Glomerular endothelial cell (primary cell): Measurements from ENCODE around the gene CCR1. TPM values are rescaled to one million over a fixed set of nuclear protein-coding genes. Genes with fewer than 3 reads are reported as not detected.
"Not testable (repeated sequence)": the region's sequence is repeated elsewhere in the genome, so short reads cannot be mapped to it uniquely, and the experiment has no call there.

ENCODE experiments used
- DNase-seq: peaks from one replicate; pipeline ENCODE4 v3.0.0-alpha.2; 2011; ENCODE audit warnings: low read depth, low spot score; ENCODE audit errors: extremely low read depth
- total RNA-seq: library from RNA; depleted of rRNA; stranded (reverse); fragments of >200 nt; gene quantifications from 2 replicates; pipeline ENCODE4 v1.2.3, GENCODE V29; 2015

CCR1 gene
- total RNA-seq, 1 donor from 2014 or later: not detected

DNA sequence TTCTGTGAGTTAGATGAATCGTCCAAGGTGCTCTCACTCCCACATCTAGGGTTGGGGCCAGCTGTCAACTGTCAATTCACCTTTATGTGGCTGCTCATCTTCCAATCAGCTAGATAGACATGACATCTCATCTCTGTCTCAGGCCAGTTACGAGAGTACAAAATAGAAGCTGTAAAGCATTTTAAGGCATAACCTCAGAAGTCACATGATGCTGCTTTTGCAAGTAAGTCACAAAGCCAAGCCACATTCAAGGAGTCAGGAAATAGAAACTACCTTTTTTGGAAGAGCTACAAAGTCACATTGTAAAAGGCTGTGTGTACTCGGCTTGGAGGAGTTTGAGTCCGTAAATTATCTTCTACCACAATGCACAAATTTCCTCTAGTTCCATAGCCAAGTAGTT, 5.1 kb upstream of the CCR1 start:
- no peak for DNase-seq

DNA sequence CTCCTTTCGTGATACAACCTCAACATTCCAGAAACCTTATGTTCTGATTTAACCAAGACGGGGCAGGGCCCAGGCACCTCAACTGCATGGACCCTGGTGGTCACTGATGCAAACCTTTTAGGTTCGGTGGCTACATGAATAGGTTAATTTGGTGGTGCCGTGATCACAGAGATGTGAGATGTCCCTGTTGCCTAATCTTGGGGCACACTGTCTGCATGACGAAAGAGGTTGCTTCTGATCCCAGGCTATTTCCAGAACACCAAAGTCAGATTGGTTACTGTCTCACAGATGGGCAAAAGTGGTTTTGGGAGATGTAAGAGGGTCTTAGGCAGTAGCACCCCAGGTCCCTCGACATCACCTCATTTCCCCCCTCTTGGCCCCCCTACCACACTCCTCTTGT, 4.0 kb upstream of the CCR1 start:
- no peak for DNase-seq

DNA sequence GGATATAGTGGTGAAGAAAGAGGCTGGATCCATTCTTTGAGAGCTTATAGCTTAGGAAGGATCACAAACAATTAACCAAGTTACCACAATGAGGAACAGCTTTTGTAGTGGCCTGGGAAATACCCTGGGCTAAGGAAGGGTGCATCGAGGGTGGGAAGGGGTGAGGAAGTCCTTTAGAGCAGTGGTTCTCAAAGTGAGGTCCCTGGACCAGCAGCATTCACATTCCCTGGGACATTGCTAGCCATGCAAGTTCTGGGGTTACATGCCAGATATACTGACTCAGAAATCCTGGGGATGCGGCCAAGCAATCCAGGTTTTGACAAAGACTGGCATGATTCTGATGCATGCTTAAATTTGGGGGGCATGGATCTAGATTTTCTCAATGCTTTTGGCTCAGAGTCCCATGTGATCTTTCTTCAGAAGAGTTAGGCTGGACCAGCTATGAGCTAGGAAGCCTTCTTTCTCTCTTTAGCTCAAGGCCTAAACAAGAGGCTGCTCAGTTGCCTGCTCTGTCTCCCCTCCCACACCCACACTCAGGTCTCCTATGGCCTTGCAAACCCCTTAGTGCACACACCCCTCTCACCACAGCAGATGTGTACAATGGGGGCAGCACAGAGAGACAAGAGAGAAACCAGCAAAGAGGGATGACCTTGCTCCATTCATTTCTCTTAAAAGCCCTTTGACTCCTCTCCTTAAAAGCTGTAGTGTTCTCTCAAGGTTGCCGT, 1.8 kb upstream of the CCR1 start:
- no peak for DNase-seq

DNA sequence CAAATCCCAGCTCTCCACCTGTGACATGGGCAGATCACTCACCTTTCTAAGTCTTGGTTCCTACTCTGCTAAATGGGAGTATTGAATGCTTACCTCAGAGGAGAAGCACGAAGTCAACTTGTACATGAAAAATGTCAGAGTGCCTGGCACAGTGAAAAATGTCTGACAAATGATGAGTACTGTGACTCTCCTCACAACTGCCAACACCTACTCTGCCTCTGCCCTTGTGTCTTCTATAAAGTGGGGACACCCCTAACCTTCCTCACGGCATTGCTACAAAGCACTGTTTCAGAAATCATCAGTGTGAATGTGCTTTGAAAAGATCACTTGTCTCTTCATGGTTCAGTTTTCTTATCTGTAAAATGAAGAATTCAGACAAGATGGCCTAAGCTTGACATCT, 940 bp upstream of the CCR1 start:
- no peak for DNase-seq

DNA sequence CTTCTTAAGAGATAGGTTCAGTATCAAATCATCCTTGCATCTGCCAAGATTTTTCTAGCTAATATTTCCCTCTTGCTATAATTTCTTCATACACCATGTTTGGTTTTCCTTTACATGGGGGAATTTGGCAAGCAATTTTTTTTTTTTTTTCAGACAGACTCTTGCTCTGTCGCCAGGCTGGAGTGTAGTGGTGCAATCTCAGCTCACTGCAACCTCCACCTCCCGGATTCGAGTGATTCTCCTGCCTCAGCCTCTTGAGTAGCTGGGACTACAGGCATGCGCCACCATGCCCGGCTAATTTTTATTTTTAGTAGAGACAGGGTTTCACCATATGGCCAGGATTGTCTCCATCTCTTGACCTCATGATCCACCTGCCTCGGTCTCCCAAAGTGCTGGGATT, 599 bp downstream of the CCR1 start:
- DNase-seq: not testable (repeated sequence)

DNA sequence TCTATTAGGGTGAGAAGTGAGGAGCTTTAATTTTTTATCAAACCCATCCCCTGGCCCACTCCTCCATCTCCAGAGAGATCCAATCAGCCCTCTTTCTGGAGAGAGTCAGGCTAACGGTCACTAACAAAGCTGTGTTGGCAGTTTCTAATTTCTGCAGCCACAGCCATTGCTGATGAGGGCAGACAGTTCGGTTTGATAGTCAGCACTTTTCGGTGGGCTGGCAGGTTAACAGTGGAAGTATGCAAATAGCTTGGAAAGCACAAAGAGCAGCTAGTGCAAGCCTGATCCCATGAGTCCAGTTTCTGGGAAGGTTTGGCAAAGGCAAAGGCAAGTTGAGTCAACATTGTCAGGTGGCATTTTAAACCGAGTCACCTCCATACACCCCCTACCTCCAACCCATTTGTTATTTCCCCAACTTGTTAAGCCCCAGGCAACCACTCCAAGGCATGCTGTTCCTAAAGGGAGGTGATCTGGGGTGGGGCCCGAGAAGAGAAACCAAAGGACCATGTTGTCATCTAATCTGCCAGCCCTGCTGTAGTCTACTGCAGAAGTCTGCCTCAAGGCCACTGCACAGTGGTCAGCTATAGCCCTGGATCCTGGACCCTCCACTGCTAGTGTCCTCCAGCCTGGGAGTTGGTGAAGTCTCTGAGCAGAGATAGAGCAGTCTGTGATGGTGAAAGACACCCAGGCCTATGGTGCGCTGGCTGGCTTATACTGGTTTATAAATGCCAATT, 1.7 kb downstream of the CCR1 start:
- no peak for DNase-seq

DNA sequence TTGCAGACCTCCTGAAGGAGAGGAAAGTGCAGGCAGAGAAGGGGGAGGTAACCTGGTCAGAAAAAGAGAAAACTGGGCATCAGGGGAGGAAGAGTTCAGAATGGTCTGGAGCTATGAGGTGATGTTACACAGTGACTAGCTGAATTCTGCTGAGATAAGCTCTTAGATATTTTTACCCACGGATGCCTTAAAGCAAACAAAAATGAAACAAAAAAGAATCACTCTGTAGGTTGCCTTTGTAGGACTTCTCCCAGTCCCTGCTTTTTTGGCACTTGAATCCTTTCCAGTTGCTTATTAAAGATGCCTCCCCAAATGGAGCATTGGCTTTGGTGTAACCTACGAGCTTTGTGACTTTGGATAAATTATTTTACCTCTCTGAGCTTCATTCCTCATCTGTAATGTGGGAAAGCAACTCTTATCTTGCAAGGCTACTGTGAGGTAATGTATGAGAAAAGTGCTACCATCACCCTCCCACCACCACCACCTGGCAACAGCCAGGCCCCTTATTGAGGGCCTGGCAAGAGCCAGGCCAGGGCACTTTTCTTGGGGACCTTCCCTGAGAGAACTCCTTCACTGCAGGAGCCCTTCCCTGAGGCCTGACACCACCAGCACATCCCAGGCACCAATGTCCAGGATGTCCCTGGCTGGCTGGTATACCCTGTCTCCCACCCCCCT, 2.7 kb downstream of the CCR1 start:
- no peak for DNase-seq

DNA sequence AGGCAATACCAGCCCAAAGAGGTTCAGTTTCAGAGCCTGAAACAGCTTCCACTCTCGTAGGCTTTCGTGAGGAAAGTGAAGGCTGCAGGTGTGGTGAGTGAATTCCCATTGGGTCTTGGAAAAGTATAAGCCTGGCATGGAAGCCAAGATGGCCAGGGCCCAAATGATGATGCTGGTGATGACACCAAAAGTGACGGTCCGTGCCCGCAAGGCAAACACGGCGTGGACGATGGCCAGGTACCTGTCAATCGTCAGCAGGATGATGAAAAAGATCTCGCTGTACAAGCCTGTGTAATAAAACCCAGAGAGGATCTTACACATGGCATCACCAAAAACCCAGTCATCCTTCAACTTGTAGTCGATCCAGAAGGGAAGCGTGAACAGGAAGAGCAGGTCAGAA, 4.4 kb downstream of the CCR1 start:
- DNase-seq: no peak

DNA sequence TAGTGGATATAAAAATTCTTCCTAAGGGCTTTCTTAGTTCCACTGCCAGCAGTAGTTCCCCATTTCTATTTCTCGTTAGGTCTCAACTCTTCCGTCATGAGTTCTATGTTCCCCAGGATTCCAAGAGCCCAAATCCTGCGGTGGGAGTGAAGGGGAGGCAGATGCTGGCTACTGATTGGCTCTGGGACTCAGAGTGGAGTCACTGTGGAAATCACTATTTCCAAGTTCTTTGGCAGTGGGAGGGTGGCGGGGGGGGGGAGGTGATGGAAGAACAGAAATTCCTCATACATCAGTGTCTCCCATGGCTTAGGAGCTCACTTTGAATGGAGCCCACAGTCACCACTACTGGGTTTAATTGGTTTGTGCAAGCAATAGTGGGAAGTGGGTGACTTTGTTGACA, 5.6 kb downstream of the CCR1 start:
- DNase-seq: no peak

DNA sequence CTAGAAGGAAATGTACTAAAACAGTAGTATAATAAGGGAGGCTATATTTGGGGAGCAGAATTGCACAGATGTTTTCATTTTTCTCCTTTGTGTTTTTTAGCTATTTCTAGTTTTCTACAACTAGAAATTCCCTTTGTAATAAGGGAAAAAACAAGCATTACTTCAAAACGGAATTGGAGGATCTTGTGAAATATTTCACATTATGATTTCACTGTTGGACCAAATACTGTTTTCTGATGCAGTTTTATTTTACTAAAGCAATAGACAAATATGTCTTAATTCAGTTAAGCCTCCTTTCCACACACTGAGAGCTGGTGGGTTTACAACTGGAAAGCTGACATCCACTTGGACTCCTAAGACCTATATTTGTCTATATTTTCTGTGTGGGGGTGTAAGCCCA, 7.3 kb downstream of the CCR1 start:
- DNase-seq: no peak

DNA sequence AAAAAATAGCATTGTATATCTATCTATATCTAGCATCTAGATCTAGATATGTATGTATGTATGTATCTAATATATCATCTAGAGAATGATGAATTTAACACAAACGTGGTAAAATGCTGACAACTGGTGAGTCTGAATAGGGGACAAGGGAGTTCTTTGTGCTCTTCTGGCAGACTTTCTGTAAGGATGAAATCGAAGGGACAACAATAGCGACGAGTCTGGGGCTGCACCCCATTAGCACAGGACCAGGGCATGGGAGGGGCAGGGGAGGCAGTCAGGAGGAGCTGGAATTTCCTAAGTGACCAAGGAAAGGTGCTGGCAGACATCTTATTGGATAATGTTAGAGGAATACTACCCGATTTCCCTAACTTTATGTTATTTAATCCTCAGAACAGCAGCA, 7.9 kb downstream of the CCR1 start:
- no peak for DNase-seq

DNA sequence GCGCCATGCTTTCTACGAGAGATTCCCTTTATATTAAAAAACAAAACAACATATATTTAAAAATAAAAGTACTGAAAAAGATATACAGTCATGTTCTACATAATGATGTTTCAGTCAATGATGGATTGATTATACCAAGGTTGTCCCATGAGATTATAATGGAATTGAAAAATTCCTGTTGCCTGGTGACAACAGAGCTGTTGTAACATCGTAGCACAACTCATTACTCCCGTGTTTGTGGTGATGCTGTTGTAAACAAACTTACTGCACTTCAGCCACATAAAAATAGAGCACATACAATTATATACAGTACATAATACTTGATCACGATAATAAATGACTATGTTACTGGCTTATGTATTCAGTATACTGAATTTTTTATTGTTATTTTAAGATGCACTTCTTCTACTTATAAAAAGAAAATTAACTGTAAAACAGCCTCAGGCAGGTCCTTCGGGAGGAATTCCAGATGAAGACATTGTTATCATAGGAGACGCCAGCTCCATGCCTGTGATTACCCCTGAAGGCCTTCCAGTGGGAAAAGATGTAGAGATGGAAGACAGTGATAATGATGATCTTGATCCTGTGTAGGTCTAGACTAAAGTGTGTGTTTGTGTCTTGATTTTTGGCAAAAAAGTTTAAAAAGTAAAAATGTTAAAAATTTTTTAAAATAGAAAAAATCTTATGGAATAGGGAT, 11.7 kb downstream of the CCR1 start:
- DNase-seq: no peak

DNA sequence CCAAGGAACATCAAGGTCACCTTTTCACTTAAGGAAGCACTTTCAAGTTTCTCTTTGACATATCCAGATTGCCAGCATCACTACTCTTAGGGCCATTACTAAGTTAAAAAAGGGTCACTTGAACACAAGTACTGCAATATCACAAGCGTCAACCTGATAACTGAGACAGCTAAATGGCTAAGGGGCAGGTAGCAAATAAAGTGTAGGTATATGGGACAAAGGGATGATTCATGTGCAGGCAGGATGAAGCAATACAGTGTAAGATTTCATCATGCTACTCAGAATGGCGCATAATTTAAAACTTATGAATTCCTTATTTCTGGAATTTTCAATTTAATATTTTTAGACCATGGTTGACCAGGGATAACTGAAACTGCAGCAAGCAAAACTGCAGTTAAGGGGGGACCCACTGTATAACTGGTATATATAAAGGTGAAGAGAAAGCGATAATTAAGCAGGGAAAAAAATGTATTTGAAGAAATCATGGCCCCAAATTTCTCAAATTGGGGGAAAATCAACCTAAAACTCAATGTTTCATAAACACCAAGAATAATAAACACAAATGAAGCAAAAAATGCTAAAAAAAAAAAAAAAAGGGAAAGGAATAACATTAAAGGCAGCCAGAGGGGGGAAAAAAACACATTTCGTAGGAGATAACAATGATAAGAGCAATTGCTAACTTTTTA, 13.1 kb downstream of the CCR1 start:
- DNase-seq: no peak

DNA sequence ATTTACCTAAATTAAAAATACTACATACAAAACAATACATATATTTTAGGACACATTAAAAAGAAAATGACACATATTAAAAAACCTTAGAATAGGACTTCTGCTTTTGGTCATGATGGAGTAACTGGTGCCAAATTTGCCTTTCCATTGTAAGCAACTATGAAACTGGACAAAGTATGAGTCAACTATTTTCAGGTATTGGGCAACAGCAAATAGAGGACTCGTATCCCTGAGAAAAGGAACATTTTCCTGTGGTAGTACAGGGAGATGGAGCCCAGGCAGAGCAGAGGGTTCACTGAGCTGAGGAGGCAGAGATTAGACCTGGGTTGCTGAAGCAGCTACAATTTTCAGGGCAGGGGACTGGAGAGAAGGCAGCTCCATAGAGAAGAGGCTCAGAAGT, 14.7 kb downstream of the CCR1 start:
- no peak for DNase-seq

DNA sequence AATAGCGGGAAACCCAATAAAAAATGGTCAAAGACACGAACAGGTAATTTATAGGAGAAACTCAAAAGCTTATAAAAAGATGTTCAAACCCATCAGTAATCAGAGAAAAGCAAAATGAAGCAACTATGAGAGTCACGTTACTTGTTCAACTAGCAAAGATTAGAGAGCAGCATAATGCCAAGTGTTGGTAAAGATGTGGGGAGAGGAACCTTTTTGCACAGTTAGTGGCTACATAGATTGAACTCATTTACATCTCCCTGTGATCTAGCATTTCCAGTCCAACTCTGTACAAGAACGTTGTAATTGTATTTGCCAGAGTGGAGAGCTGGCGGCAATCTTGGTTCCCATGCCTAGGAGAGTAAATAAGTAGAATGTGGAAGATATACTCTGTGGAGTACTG, 15.2 kb downstream of the CCR1 start:
- no peak for DNase-seq

DNA sequence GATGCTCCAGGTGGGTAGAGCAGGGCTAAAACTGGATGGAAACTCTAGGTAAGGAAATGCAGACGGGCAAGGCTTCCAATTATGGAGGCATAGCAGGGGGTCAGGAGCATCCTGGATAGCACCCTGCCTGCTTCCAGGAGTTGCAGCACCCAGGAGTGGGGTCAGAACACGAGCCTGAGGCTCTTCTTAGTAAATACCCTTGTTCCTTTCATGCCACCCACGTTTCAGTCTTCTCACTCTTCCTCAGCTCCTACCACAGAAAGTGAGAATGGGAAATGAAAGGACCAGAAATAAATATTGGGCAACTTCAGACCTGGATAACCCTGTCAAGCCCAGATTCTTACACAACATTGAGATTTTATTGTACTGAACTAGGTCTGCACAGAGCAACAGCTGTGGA, 16.4 kb downstream of the CCR1 start:
- no peak for DNase-seq

DNA sequence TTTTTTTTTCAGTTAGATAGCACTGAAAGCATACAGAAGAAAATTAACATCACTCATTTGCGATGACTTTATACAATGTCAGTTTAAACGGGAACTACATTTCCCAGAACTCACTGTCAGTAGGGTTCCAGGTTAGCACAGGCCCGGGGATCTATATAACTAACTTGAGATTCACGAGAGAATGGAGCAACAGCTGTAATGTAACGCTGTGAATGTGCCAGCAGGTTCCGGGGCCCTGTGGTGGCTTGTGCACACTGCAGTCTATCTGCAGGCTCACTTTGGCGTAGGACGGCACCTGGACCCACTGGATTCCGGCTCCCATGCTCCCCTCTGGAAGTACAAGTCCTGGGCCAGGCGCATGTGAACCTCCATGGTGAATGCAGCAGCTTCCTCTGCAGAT, 19.4 kb downstream of the CCR1 start:
- DNase-seq: no peak

DNA sequence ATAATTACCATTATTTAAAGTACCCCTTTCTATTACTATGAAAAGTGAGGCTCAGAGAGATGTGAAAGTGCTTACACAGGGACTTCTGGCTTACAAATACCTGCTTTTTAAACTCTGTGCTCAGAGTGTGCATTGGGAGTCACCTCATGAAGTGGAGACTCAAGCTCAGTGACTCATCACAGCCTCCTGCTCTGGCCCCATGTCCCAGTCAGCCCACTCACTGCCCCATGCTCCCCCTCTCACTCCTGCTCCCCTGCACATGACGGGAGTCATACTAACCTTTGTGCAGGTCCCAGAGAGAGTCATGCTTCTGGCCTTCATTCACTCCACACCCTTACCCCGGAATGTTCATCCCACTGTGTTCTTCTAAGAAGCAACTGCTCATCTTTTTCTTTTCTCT, 20.2 kb downstream of the CCR1 start:
- DNase-seq: no peak

DNA sequence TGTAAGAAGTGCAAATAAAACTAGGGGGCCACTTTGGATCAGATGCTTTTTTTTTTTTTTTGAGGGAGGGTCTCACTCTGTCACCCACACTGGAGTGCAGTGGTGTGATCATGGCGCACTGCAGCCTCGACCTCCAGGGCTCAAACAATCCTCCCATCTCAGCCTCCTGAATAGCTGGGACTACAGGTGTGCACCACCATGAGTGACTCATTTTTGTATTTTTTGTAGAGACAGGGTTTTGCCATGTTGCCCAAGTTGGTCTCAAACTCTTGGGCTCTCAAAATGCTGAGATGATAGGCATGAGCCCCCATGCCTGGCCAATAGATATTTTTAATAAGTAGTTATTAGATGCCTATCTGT, 20.8 kb downstream of the CCR1 start:
- DNase-seq: no peak

DNA sequence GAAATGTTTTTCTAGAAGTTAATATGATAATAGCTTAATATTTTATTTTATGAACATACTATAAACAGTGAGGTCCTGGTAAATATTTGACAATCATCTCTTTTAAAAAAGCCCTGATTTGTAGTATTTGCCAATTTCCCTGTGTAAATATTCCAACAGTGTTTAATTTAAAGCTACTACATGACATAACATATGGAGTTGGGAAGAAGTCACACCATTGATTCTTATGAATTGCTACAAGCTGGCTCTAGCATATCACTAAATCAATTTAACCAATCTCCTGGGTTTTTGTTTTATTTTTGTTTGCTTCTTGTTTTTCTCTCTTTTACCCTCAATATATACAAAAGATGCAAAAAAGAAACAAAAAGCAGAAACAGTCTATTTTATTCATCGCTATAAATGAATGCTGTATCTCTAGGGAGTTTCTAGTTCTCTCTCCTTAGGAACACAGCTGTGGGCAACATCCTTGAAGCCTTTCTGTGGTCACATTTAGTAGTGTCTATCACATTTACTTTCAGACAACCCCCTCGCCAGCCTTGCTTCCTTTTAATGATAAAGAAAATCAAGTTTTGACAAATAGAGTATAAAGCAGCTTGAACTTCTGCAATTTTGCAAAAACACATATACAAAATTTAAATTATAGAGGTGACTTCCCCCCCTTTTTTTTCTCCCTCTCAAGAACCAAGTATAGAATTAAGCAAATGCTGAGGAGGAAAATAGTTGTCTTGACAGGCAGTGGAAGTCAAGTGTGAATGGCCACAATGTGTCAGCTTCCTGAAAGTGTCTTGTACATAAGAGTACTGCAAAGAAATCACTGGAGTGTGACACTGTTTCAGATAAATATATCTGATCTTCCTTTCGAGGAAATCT, 21.4 kb downstream of the CCR1 start:
- DNase-seq: no peak
